HG02588 (cell line): ENCODE measurements around the gene MAPK8IP3.

Experiments
- ATAC-seq: cut with Tn5 transposase; IDR thresholded peaks from one replicate; pipeline ENCODE4 v1.9.1; 2021; ENCODE audit warnings: mild to moderate bottlenecking, moderate library complexity; ENCODE audit not compliant: unreplicated experiment

The MAPK8IP3 gene

GRCh38 chr16:1740234-1740633 lies 34.2 kb downstream of the MAPK8IP3 start:
- ATAC-seq: no peak

- ATAC-seq: no peak
These were observed 34.9 kb downstream of the MAPK8IP3 start for GRCh38 chr16:1740781-1741490.

- ATAC-seq: no peak
These were observed 35.7 kb downstream of the MAPK8IP3 start for GRCh38 chr16:1741553-1742165.

- no peak for ATAC-seq
These were observed 37.7 kb downstream of the MAPK8IP3 start for GRCh38 chr16:1743376-1744337.

- ATAC-seq: no peak
These were observed 38.4 kb downstream of the MAPK8IP3 start for GRCh38 chr16:1744338-1744840.

DNA sequence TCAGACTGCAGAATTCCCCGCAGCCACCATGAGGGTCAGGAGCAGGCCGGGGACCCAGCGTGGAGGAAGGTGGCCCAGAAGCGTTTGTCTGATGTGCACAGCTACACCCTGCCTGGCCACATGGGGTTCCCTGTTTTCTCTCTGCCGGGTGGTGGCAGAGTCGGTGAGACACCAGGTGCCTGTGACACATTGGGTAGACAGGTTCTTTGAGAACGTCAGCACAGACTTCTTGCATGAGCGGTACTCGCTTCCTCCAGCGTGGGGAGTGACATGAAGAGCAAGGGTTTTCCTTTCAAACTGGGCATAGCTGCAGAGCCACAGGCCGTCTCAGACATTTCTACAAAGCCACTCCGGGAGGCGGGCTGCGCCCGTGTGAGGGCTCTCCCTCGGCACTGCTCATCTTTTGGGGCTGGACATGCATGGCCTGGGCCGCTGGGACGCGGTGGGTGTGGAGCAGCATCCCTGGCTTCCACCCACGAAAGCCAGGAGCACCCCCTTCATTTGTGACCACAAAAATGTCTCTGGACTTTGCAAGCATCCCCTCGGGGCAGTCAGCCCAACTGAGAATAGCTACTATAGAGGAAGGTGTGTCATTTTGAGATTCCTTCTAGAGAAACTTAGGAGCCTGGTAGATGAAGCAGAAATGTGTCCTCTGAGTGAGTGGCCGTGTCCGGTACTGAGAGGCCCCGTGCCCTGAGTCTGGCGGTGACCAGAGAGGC lies 39.3 kb downstream of the MAPK8IP3 start:
- no peak for ATAC-seq

DNA sequence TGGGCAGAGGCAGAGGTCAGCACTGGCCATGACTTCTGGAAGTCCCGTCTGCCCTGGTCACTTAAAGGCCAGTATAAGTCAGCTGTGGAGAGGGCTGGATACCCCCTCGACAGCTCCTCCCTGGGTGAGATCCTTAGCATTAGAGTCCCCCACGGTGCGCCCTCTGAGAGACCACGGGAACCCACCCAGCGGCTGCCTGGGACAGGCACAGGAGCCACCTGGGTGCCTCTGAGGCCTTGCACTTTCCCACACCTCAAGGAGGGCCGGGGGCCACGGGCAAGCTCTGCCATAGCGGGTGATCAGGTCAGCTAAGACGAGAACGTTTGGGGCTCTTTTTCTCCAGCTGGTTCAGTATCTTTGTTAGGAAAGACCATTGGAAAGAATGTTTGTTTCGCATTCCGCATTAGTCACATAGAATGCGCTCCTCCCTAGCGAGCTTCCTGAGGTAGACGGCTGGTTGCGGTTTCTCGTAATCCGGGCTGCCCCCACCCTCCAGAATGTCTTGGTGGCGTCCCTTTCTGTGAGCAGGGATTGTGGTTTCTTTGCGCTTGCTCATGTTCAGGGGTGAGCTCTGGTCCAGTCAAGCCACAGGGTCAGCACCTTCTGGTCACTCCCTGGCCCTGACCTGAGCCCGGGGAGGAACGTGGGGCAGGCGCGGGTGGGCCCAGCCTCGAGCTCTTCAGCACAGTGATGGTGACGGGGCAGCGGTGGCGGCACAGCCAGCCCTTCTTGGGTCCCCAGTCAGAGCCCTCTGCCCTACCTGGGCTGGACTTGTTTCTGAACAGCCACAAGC lies 40.1 kb downstream of the MAPK8IP3 start:
- no peak for ATAC-seq

- no peak for ATAC-seq
These were observed 40.7 kb downstream of the MAPK8IP3 start for GRCh38 chr16:1746693-1747195.

GRCh38 chr16:1747934-1748333 lies 41.9 kb downstream of the MAPK8IP3 start:
- ATAC-seq: no peak

- no peak for ATAC-seq
These were observed 43.4 kb downstream of the MAPK8IP3 start for GRCh38 chr16:1749152-1750117.

- ATAC-seq: no peak
These were observed 46.0 kb downstream of the MAPK8IP3 start for GRCh38 chr16:1751946-1752345.

GRCh38 chr16:1752853-1753252 lies 46.9 kb downstream of the MAPK8IP3 start:
- no peak for ATAC-seq

GRCh38 chr16:1754204-1754603 lies 48.2 kb downstream of the MAPK8IP3 start:
- no peak for ATAC-seq

- ATAC-seq: no peak
These were observed 51.9 kb downstream of the MAPK8IP3 start for GRCh38 chr16:1757714-1758461.

GRCh38 chr16:1758923-1759322 lies 52.9 kb downstream of the MAPK8IP3 start:
- ATAC-seq: no peak

DNA sequence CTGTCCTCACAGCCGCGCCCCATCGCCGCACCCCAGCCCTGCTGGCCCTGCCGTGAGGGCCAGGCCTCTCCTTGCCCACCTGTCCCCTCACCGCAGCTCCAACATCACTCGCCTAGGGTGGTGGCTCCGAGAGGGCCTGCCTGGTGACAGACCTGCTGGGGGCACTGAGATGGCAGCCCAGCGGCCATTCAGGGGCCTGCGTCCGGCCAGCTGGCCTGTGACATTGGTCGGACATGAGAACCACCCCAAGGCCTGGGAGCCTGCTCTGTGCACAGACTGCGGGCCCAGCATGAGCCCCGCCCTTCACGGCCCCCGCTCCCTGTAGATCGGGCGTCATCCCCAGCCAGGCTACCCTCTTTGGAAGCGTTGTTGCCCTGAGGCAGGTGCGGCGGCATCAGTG lies 53.5 kb downstream of the MAPK8IP3 start:
- no peak for ATAC-seq

DNA sequence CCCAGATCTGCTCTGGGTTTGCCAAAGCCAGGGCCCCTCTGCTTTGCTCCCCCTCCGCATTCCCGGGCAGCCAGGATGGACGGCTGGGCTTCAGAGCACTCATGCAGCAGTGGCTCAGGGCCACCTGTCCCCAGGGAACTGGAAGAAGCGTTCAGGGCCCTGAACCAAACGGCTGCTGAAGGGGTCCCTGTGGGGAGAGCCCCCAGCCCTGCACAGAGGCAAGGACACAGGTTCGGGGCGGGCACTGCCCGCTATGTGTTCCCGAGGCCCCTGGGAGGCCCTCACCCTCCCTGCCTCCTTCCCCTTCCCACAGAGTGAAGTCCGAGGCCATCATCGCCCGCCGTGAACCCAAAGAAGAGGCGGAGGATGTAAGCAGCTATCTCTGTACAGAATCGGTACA lies 54.9 kb downstream of the MAPK8IP3 start:
- no peak for ATAC-seq

GRCh38 chr16:1761751-1762150 lies 55.8 kb downstream of the MAPK8IP3 start:
- ATAC-seq: no peak
